HFF-Myc (cell line): ENCODE measurements around the gene SLC37A2.
A peak's percentile ranks its signal among the peaks of the same experiment; 100 is the strongest.
"Not testable (repeated sequence)": the region's sequence is repeated elsewhere in the genome, so short reads cannot be mapped to it uniquely, and the experiment has no call there.

ENCODE experiments used
- DNase-seq: peaks from one replicate; pipeline ENCODE4 v3.0.0-alpha.2; 2011; ENCODE audit warnings: low read depth; ENCODE audit errors: extremely low read depth
- H3K4me3 ChIP-seq: replicated peaks from 2 replicates; pipeline ENCODE4 v1.5.1; 2011; ENCODE audit warnings: low read depth, mild to moderate bottlenecking, control low read depth, low read length
- TF ChIP-seq, protein P1 (sequence below): IDR thresholded peaks from 2 replicates; pipeline ENCODE4 v1.5.1; 2012; ENCODE audit warnings: mild to moderate bottlenecking, low read depth, low read length, control low read depth; ENCODE audit errors: missing control alignments

Gene SLC37A2

DNA sequence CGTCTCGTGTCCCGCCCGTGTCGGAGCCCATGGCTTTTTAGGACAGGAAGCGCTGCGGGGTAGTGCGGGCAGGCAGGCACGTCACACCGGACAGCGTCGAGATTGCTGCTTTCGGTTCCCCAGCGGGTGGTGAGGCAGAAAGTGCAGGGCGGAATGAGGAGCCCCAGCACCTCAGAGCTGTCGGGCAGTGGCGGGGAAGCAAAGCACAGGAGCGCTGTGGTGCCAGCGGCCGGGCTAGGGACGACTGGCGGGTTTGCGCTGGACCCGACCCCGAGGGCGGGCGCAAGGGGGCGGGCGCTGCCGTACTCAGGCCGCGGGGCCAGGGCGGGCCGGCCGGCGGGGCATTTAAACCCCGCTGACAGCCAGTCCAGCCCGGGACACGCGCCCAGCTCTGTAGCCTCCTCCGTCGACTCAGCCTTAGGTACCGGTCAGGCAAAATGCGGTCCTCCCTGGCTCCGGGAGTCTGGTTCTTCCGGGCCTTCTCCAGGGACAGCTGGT is at the start of gene SLC37A2:
Gene SLC37A2, plus strand, starts transcription at position 375 of the 498 bp plus-strand sequence. Its CDS starts 63 bp downstream, at position 438.
- peak within 1 kb of the TSS; percentile 56 for H3K4me3 ChIP-seq
- TF ChIP-seq, protein P1, sequence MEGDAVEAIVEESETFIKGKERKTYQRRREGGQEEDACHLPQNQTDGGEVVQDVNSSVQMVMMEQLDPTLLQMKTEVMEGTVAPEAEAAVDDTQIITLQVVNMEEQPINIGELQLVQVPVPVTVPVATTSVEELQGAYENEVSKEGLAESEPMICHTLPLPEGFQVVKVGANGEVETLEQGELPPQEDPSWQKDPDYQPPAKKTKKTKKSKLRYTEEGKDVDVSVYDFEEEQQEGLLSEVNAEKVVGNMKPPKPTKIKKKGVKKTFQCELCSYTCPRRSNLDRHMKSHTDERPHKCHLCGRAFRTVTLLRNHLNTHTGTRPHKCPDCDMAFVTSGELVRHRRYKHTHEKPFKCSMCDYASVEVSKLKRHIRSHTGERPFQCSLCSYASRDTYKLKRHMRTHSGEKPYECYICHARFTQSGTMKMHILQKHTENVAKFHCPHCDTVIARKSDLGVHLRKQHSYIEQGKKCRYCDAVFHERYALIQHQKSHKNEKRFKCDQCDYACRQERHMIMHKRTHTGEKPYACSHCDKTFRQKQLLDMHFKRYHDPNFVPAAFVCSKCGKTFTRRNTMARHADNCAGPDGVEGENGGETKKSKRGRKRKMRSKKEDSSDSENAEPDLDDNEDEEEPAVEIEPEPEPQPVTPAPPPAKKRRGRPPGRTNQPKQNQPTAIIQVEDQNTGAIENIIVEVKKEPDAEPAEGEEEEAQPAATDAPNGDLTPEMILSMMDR, result peak; percentile 5
- DNase-seq, result no peak

GRCh38 chr11:125016413-125016812 is 46.7 kb upstream of the SLC37A2 start:
- H3K4me3 ChIP-seq, result no peak overlapping the region
- DNase-seq, result no peak
- TF ChIP-seq, protein P1, result no peak

- no peak overlapping the region for H3K4me3 ChIP-seq
- DNase-seq, result no peak
- TF ChIP-seq, protein P1, result no peak
These were observed 42.8 kb upstream of the SLC37A2 start for GRCh38 chr11:125020342-125020741.

DNA sequence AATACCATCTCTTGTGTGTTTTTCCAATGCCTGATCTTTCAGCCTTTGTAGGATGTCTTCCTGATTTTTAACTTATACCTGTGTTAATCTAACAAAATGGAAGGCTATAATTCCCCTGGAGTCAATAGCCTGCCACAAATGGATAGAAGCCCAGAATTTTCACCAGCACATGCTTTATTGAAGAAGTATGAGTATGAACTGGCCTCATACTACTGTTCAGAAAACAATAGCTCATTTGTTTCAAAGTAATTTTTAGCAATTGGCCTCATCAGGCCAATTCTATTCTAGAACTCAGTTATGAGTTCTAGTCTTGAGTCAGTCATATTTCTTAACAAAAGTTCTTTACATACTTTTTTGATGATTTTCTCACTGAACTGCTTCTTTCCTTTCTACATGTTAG is 40.6 kb upstream of the SLC37A2 start:
- H3K4me3 ChIP-seq, result no peak overlapping the region
- DNase-seq, result no peak
- TF ChIP-seq, protein P1, result no peak

DNA sequence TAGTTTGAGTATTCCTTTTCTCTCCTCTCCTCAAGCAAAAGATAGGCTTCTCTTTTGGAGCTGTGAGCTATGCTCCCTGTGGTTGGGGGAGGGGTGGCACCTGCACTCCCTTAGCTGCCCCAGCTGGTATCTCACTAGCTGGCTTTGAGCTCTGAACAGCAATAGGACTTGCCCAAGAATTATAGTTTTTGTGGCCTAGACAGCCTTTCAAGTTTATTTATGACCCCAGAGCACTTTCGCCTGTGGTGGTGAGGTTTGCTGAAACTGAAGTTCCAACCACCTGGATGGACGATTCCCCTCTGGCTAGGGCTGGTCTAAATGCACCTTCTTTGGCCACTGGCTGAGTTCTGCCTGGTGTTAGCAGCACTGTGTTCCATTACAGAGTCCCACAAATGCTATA is 37.1 kb upstream of the SLC37A2 start:
- TF ChIP-seq, protein P1, result no peak
- no peak for DNase-seq
- no peak overlapping the region for H3K4me3 ChIP-seq

DNA sequence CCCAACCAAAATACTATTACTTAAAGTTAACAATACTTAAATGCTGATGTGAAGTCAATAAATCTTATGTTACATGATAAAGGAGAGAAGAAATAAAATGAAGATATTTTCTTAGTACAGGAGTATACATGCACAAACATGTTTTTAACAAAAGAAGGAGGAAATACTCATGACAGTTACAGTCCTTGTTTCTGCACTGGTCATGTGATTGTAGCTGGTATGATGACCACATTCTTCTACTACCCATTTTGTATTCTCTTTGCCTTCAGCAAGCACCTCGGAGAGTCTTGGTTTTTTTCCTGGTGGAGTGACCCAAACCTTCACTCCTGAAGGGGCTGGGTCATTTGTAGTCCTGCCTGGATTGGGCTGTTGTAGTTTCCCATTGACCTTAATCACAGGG is 33.7 kb upstream of the SLC37A2 start:
- H3K4me3 ChIP-seq, DNase-seq: not testable (repeated sequence)

DNA sequence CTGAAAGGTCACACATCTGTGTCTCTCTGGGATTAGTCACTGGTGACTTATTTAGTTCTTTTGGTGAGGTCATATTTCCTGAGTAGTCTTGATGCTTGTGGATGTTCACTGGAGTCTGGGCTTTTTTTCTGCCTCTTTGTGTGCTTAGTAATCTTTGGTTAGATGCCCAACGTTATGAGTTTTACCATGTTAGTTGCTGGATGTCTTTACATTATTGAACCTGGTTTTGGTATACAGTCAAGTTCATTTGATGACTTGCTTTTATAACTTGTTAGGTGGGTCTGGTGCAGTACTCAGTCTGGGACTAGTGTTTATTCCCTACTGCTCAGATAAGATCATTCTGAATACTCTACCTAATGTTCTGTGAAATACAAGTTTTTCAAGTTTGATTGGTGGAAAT is 26.2 kb upstream of the SLC37A2 start:
- peak; percentile 73 for DNase-seq
- H3K4me3 ChIP-seq, result no peak overlapping the region
- TF ChIP-seq, protein P1, result no peak
